Ammon's horn (tissue), 1 donor: ENCODE data around the gene POLR3E.
"Not testable (repeated sequence)": the region's sequence is repeated elsewhere in the genome, so short reads cannot be mapped to it uniquely, and the experiment has no call there.

Experiments used
- DNase-seq: peaks from one replicate; pipeline ENCODE4 v3.0.0-alpha.2; 2016; ENCODE audit warnings: low spot score

POLR3E gene

GRCh38 chr16:22335668-22336246 is 38.5 kb downstream of the POLR3E start:
- DNase-seq: no peak

- DNase-seq: no peak
Measured at GRCh38 chr16:22336581-22336980, 39.4 kb downstream of the POLR3E start.

GRCh38 chr16:22337045-22337444 is 39.8 kb downstream of the POLR3E start:
- no peak for DNase-seq

- DNase-seq: no peak
Measured at GRCh38 chr16:22337849-22338635, 40.8 kb downstream of the POLR3E start.

GRCh38 chr16:22340945-22341344 is 43.7 kb downstream of the POLR3E start:
- no peak for DNase-seq

GRCh38 chr16:22342082-22342481 is 44.9 kb downstream of the POLR3E start:
- no peak for DNase-seq

GRCh38 chr16:22346483-22346882 is 49.3 kb downstream of the POLR3E start:
- DNase-seq: peak; percentile 49

- peak; percentile 43 for DNase-seq
Measured at GRCh38 chr16:22347100-22347820, 50.1 kb downstream of the POLR3E start.

- no peak for DNase-seq
Measured at GRCh38 chr16:22348291-22348690, 51.1 kb downstream of the POLR3E start.

- DNase-seq: not testable (repeated sequence)
Measured at GRCh38 chr16:22351017-22351416, 53.8 kb downstream of the POLR3E start.

GRCh38 chr16:22352140-22352539 is 54.9 kb downstream of the POLR3E start:
- no peak for DNase-seq

- no peak for DNase-seq
Measured at GRCh38 chr16:22352723-22353122, 55.5 kb downstream of the POLR3E start.

GRCh38 chr16:22353191-22353919 is 56.1 kb downstream of the POLR3E start:
- no peak for DNase-seq

- no peak for DNase-seq
Measured at GRCh38 chr16:22353933-22354541, 56.8 kb downstream of the POLR3E start.

- DNase-seq: no peak
Measured at GRCh38 chr16:22355487-22355908, 58.3 kb downstream of the POLR3E start.

GRCh38 chr16:22356930-22357634 is 59.9 kb downstream of the POLR3E start:
- no peak for DNase-seq

- no peak for DNase-seq
Measured at GRCh38 chr16:22357635-22357971, 60.4 kb downstream of the POLR3E start.

GRCh38 chr16:22358000-22358399 is 60.8 kb downstream of the POLR3E start:
- DNase-seq: no peak

- no peak for DNase-seq
Measured at GRCh38 chr16:22359679-22360078, 62.5 kb downstream of the POLR3E start.

GRCh38 chr16:22360963-22361659 is 63.9 kb downstream of the POLR3E start:
- no peak for DNase-seq

- DNase-seq: no peak
Measured at GRCh38 chr16:22364241-22364640, 67.0 kb downstream of the POLR3E start.
